Measurements from ENCODE around the gene FYCO1.
A peak's percentile ranks its signal among the peaks of the same experiment; 100 is the strongest.

The FYCO1 gene

DNA sequence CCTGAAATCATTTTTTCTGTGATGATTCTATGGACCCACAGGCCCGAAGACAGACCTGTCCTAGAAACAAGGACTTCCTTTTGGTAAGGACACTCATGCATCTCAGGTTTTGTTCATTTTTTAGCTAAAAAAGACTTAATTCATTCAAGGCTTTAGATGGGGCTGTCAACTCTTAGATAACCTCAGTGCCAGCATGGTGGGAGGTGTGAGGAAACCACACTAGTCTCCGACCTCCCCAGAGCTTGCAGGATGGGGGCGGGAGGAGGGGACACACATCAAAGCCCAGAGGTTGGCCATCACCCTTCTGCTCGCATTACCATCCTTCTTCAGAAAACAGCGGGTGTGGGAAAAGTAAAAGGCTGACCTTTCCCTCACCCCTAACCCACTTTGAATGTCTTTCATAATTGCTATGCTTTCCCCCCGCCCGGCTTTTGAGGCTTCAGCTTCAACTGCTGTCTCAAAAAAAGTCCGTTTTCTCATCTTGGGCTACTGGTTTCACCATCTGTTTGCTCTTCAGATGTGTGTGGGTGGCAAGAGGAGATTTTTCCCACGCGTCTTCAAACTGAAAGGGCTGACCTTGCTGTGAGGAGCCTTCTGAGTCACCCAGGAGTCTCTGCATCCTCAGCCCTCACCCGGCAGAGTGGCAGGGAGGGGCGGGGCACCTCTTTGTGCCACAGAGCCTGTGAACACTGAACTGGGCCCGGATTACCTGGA lies 79.9 kb downstream of the FYCO1 start:
- H2BK5ac ChIP-seq (ENCODE audit: low read depth, low read length, poor library complexity, severe bottlenecking), result no peak overlapping the region
- no peak overlapping the region for H2BK15ac ChIP-seq (ENCODE audit: low read depth, poor library complexity, severe bottlenecking)
- H3K14ac ChIP-seq (ENCODE audit: low read length in 2 of 2), result no peak overlapping the region
- no peak overlapping the region for H2AFZ ChIP-seq (ENCODE audit: low read depth, low read length)
- H3K4me2 ChIP-seq (ENCODE audit: low read length, poor library complexity, severe bottlenecking), result no peak overlapping the region
- no peak overlapping the region for H2BK12ac ChIP-seq (ENCODE audit: low read length in 2 of 2)
- DNase-seq, result peak; percentile 93
- no peak overlapping the region for H3K4me3 ChIP-seq (ENCODE audit: insufficient read depth in 1 of 2, low read depth in 1 of 2, low read length in 2 of 2)
- no peaks in the 10 kb centered on the region for H3K27me3 ChIP-seq (ENCODE audit: control insufficient read depth in 1 of 2, insufficient read depth in 1 of 2, low read length in 2 of 2)
- no peak overlapping the region for H4K8ac ChIP-seq (ENCODE audit: low read length)
- H3K9ac ChIP-seq (ENCODE audit: low read length), result peak overlapping the region; percentile 30
- H2BK120ac ChIP-seq (ENCODE audit: low read depth, low read length), result no peak overlapping the region
- no peak overlapping the region for H3K4ac ChIP-seq (ENCODE audit: low read depth in 1 of 2, low read length in 2 of 2)
- no peak overlapping the region for H2AK5ac ChIP-seq (ENCODE audit: low read length, severe bottlenecking)
- 34% methylated on average over 12 of the region's 13 CpGs for WGBS
- no peak overlapping the region for H3K23ac ChIP-seq (ENCODE audit: low read length in 2 of 2)
- no peak overlapping the region for H3K18ac ChIP-seq (ENCODE audit: low read depth in 1 of 2, low read length in 2 of 2)
- H3K4me1 ChIP-seq (ENCODE audit: control insufficient read depth, insufficient read depth, low read depth, low read length), result peaks cover 6% of the 10 kb centered on the region
- no peak overlapping the region for H3K27ac ChIP-seq (ENCODE audit: low read length, poor library complexity, severe bottlenecking)
- H4K91ac ChIP-seq (ENCODE audit: low read length), result no peak overlapping the region
- peaks cover 0 to 31% of the 10 kb centered on the region in 2 experiments for H3K36me3 ChIP-seq (ENCODE audit: control insufficient read depth in 1 of 2, insufficient read depth in 2 of 2, low read depth in 1 of 2, low read length in 2 of 2)
- no peaks in the 10 kb centered on the region for H3K79me1 ChIP-seq (replicated peaks; ENCODE audit: low read length, poor library complexity, severe bottlenecking)
- no peaks in the 10 kb centered on the region for H3K9me3 ChIP-seq (ENCODE audit: control insufficient read depth, low read length)

DNA sequence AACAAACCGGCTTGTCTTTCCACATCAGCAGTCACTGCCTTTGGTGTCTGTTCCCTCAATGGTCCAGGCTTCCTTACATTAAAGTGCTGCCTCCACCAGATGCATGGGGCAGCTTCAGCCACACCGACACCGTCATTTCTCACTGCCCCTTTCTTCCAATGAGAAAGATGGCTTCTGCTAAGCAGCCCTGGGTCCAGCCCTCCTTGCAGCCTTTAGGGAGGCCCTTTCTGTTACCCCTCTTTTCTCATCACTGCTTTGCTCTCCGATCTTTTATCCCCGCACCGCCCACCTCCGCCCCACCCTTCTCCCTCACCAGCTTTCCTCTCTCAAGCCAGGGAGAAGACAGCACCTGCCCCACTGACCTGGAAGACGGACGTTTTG lies 80.6 kb downstream of the FYCO1 start:
- no peak for DNase-seq
- Histone ChIP-seq H3K4ac (ENCODE audit: low read depth in 1 of 2, low read length in 2 of 2) (no peak overlapping the region), H3K27ac (ENCODE audit: low read length, poor library complexity, severe bottlenecking) (no peak overlapping the region), H2BK5ac (ENCODE audit: low read depth, low read length, poor library complexity, severe bottlenecking) (no peak overlapping the region), H2AFZ (ENCODE audit: low read depth, low read length) (no peak overlapping the region), H3K4me3 (ENCODE audit: insufficient read depth in 1 of 2, low read depth in 1 of 2, low read length in 2 of 2) (no peak overlapping the region), H3K9me3 (ENCODE audit: control insufficient read depth, low read length) (no peaks in the 10 kb centered on the region), H2BK12ac (ENCODE audit: low read length in 2 of 2) (no peak overlapping the region), H3K79me1 (replicated peaks; ENCODE audit: low read length, poor library complexity, severe bottlenecking) (no peaks in the 10 kb centered on the region), H3K36me3 (ENCODE audit: control insufficient read depth in 1 of 2, insufficient read depth in 2 of 2, low read depth in 1 of 2, low read length in 2 of 2) (peaks cover 0 to 24% of the 10 kb centered on the region in 2 experiments), H3K4me1 (ENCODE audit: control insufficient read depth, insufficient read depth, low read depth, low read length) (peaks cover 6% of the 10 kb centered on the region), H4K91ac (ENCODE audit: low read length) (no peak overlapping the region), H3K18ac (ENCODE audit: low read depth in 1 of 2, low read length in 2 of 2) (no peak overlapping the region), H3K23ac (ENCODE audit: low read length in 2 of 2) (no peak overlapping the region), H3K14ac (ENCODE audit: low read length in 2 of 2) (peak overlapping the region in 1 of 2 experiments; percentile 62), H2AK5ac (ENCODE audit: low read length, severe bottlenecking) (no peak overlapping the region), H3K27me3 (ENCODE audit: control insufficient read depth in 1 of 2, insufficient read depth in 1 of 2, low read length in 2 of 2) (no peaks in the 10 kb centered on the region), H2BK120ac (ENCODE audit: low read depth, low read length) (no peak overlapping the region), H3K4me2 (ENCODE audit: low read length, poor library complexity, severe bottlenecking) (no peak overlapping the region), H2BK15ac (ENCODE audit: low read depth, poor library complexity, severe bottlenecking) (no peak overlapping the region), H3K9ac (ENCODE audit: low read length) (no peak overlapping the region), H4K8ac (ENCODE audit: low read length) (no peak overlapping the region)
- WGBS, result 90% methylated on average over 9 of the region's 9 CpGs

DNA sequence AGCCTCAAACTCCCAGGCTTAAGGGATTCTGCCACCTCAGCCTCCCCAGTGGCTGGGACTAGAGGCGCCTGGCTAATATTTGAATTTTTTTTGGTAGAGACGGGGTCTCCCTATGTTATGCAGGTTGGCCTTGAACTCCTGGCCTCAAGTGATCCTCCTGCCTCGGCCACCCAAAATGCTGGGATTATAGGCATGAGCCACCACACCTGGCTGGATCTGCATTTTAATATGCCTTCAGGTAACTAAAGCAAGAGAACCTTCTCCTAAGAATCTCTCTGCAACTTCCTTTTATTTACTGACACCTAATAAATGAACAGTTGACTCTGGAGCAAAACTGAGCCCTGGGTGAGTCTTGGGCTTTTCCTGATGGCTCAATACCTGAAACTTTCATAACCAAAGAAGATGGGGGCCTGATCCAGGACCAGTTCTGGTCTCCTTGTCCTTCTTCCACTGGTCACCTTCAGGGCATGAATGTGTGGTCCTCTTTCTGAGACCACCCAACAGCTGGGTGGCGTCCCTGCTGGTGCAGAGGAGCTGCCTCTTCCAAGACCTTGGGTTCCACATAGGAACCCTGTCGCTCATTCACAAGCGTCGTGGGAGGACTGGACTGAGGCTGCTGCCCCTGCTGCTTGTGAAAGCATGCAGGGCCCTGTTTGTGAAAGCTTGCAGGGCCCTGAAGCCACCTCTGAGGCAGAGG lies 81.1 kb downstream of the FYCO1 start:
- Histone ChIP-seq H2BK15ac (ENCODE audit: low read depth, poor library complexity, severe bottlenecking) (no peak overlapping the region), H3K27me3 (ENCODE audit: control insufficient read depth in 1 of 2, insufficient read depth in 1 of 2, low read length in 2 of 2) (no peaks in the 10 kb centered on the region), H2BK12ac (ENCODE audit: low read length in 2 of 2) (peak overlapping the region in 1 of 2 experiments; percentile 29), H3K4me3 (ENCODE audit: insufficient read depth in 1 of 2, low read depth in 1 of 2, low read length in 2 of 2) (no peak overlapping the region), H3K79me1 (replicated peaks; ENCODE audit: low read length, poor library complexity, severe bottlenecking) (no peaks in the 10 kb centered on the region), H3K9me3 (ENCODE audit: control insufficient read depth, low read length) (no peaks in the 10 kb centered on the region), H3K23ac (ENCODE audit: low read length in 2 of 2) (no peak overlapping the region), H4K91ac (ENCODE audit: low read length) (no peak overlapping the region), H3K18ac (ENCODE audit: low read depth in 1 of 2, low read length in 2 of 2) (no peak overlapping the region), H4K8ac (ENCODE audit: low read length) (no peak overlapping the region), H2BK5ac (ENCODE audit: low read depth, low read length, poor library complexity, severe bottlenecking) (no peak overlapping the region), H2BK120ac (ENCODE audit: low read depth, low read length) (no peak overlapping the region), H3K4me1 (ENCODE audit: control insufficient read depth, insufficient read depth, low read depth, low read length) (peaks cover 6% of the 10 kb centered on the region), H2AK5ac (ENCODE audit: low read length, severe bottlenecking) (no peak overlapping the region), H3K14ac (ENCODE audit: low read length in 2 of 2) (peak overlapping the region in 1 of 2 experiments; percentile 62), H3K36me3 (ENCODE audit: control insufficient read depth in 1 of 2, insufficient read depth in 2 of 2, low read depth in 1 of 2, low read length in 2 of 2) (peaks cover 0 to 19% of the 10 kb centered on the region in 2 experiments), H3K9ac (ENCODE audit: low read length) (no peak overlapping the region), H2AFZ (ENCODE audit: low read depth, low read length) (no peak overlapping the region), H3K4ac (ENCODE audit: low read depth in 1 of 2, low read length in 2 of 2) (no peak overlapping the region), H3K27ac (ENCODE audit: low read length, poor library complexity, severe bottlenecking) (no peak overlapping the region), H3K4me2 (ENCODE audit: low read length, poor library complexity, severe bottlenecking) (no peak overlapping the region)
- WGBS, result 91% methylated on average over 7 of the region's 7 CpGs
- DNase-seq, result no peak

DNA sequence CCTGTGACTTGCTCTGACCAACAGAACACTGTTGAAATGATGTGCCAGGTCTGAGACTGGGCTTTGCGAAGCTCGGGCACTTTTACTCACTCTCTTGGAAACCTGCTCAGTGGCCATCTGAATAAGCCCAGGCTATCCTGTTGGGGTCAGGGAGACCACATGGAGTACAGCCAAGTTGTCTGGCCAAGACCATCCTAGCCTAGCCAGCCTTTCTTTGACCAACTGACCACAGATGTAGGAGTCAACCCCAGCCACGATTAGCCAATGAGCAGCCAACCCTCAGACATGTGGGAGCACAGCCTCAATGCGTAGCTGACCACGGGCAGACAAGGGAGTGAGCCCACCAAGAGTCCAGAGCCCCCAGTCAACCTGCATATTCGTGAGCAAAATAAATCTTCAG lies 83.2 kb downstream of the FYCO1 start:
- Histone ChIP-seq H4K8ac (ENCODE audit: low read length) (no peak overlapping the region), H2BK5ac (ENCODE audit: low read depth, low read length, poor library complexity, severe bottlenecking) (no peak overlapping the region), H3K14ac (ENCODE audit: low read length in 2 of 2) (no peak overlapping the region), H3K4me2 (ENCODE audit: low read length, poor library complexity, severe bottlenecking) (no peak overlapping the region), H3K36me3 (ENCODE audit: control insufficient read depth in 1 of 2, insufficient read depth in 2 of 2, low read depth in 1 of 2, low read length in 2 of 2) (peaks cover 0 to 2% of the 10 kb centered on the region in 2 experiments), H4K91ac (ENCODE audit: low read length) (no peak overlapping the region), H3K9me3 (ENCODE audit: control insufficient read depth, low read length) (no peaks in the 10 kb centered on the region), H2BK120ac (ENCODE audit: low read depth, low read length) (no peak overlapping the region), H2AFZ (ENCODE audit: low read depth, low read length) (no peak overlapping the region), H3K79me1 (replicated peaks; ENCODE audit: low read length, poor library complexity, severe bottlenecking) (no peaks in the 10 kb centered on the region), H3K27me3 (ENCODE audit: control insufficient read depth in 1 of 2, insufficient read depth in 1 of 2, low read length in 2 of 2) (no peaks in the 10 kb centered on the region), H3K4me3 (ENCODE audit: insufficient read depth in 1 of 2, low read depth in 1 of 2, low read length in 2 of 2) (no peak overlapping the region), H3K27ac (ENCODE audit: low read length, poor library complexity, severe bottlenecking) (no peak overlapping the region), H2AK5ac (ENCODE audit: low read length, severe bottlenecking) (no peak overlapping the region), H3K9ac (ENCODE audit: low read length) (no peak overlapping the region), H2BK15ac (ENCODE audit: low read depth, poor library complexity, severe bottlenecking) (no peak overlapping the region), H3K4me1 (ENCODE audit: control insufficient read depth, insufficient read depth, low read depth, low read length) (peaks cover 6% of the 10 kb centered on the region), H3K23ac (ENCODE audit: low read length in 2 of 2) (no peak overlapping the region), H2BK12ac (ENCODE audit: low read length in 2 of 2) (no peak overlapping the region), H3K18ac (ENCODE audit: low read depth in 1 of 2, low read length in 2 of 2) (no peak overlapping the region), H3K4ac (ENCODE audit: low read depth in 1 of 2, low read length in 2 of 2) (no peak overlapping the region)
- DNase-seq, result no peak
- 80% methylated on average over 6 of the region's 6 CpGs for WGBS

All from mesenchymal stem cell (in vitro differentiated cells and primary cell).